ENCODE results near the gene SLC1A6. TPM values are rescaled to one million over a fixed set of nuclear protein-coding genes. Genes with fewer than 3 reads are reported as not detected.

SLC1A6 gene
- total RNA-seq, 2 donors from 2014 or later = not detected

- Mint-ChIP-seq H3K36me3 (ENCODE audit: insufficient read depth in 2 of 2) (no peaks in the 10 kb centered on the region), H3K27ac (no peak overlapping the region), H3K27me3 (ENCODE audit: low read depth) (peaks cover 45% of the 10 kb centered on the region), H3K4me1 (ENCODE audit: low read depth) (peaks cover 5% of the 10 kb centered on the region), H3K4me3 (no peak overlapping the region), H3K9me3 (no peaks in the 10 kb centered on the region)
- ATAC-seq (replicated peaks in 1 of 2) (no peak), DNase-seq (no peak)
Observed at GRCh38 chr19:14978161-14978776, 1.4 kb downstream of the SLC1A6 start.

- H3K4me1 Mint-ChIP-seq (ENCODE audit: low read depth) = peaks cover 5% of the 10 kb centered on the region
- H3K4me3 Mint-ChIP-seq = no peak overlapping the region
- H3K27ac Mint-ChIP-seq = no peak overlapping the region
- ATAC-seq (replicated peaks in 1 of 2) = no peak
- H3K36me3 Mint-ChIP-seq (ENCODE audit: insufficient read depth in 2 of 2) = no peaks in the 10 kb centered on the region
- no peak for DNase-seq
- H3K9me3 Mint-ChIP-seq = no peaks in the 10 kb centered on the region
- peaks cover 45% of the 10 kb centered on the region for H3K27me3 Mint-ChIP-seq (ENCODE audit: low read depth)
Observed at GRCh38 chr19:14977128-14977527, 2.5 kb downstream of the SLC1A6 start.

DNA sequence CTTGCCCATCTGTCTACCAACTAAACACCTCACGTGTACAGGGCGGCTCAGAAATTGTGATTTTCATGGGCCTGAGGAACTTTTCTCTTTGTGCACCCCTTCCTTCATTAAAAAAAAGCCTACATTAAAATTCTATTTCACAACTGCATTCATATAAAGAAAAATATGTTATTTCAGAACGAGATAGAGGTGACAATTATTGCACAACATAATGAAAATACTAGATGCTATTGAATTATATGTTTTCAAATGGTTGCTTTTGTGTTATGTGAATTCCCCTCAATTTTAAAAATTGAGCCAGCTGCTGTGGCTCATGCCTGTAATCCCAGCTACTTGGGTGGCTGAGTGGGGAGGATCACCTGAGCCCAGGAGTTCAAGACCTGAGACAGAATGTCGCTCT is 5.2 kb downstream of the SLC1A6 start:
- Mint-ChIP-seq H3K9me3 (no peaks in the 10 kb centered on the region), H3K27me3 (ENCODE audit: low read depth) (peaks cover 35% of the 10 kb centered on the region), H3K4me1 (ENCODE audit: low read depth) (no peaks in the 10 kb centered on the region), H3K27ac (no peak overlapping the region), H3K4me3 (no peak overlapping the region), H3K36me3 (ENCODE audit: insufficient read depth in 2 of 2) (no peaks in the 10 kb centered on the region)
- DNase-seq (no peak), ATAC-seq (replicated peaks in 1 of 2) (no peak)

- H3K27ac Mint-ChIP-seq = no peak overlapping the region
- DNase-seq (no peak), ATAC-seq (replicated peaks in 1 of 2) (no peak)
- no peaks in the 10 kb centered on the region for H3K36me3 Mint-ChIP-seq (ENCODE audit: insufficient read depth in 2 of 2)
- H3K27me3 Mint-ChIP-seq (ENCODE audit: low read depth) = peaks cover 20% of the 10 kb centered on the region
- no peaks in the 10 kb centered on the region for H3K9me3 Mint-ChIP-seq
- no peaks in the 10 kb centered on the region for H3K4me1 Mint-ChIP-seq (ENCODE audit: low read depth)
- H3K4me3 Mint-ChIP-seq = no peak overlapping the region
Observed at GRCh38 chr19:14972676-14973075, 7.0 kb downstream of the SLC1A6 start.

DNA sequence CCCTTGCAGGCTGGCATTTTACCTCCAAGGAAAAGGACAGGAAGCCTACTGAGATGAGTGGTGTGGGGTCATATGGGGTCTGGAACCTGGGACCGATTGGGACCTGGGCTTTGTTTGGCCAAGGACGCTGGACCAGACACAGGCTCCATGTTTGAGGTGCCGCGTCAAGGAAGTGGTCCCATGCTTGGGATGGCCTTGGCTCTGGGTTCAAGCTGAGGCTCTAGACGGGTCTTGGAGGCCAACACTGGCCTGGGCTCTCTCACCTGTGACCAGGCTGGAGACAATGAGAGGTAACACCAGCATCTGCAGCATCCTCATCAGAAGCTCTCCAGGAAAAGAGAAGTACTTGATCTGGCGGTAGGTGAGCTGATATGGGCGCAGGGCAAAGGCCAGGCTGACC is 8.2 kb downstream of the SLC1A6 start:
- Mint-ChIP-seq H3K27ac (no peak overlapping the region), H3K36me3 (ENCODE audit: insufficient read depth in 2 of 2) (no peaks in the 10 kb centered on the region), H3K4me3 (no peak overlapping the region), H3K27me3 (ENCODE audit: low read depth) (peaks cover 11% of the 10 kb centered on the region), H3K9me3 (no peaks in the 10 kb centered on the region), H3K4me1 (ENCODE audit: low read depth) (no peaks in the 10 kb centered on the region)
- ATAC-seq (replicated peaks in 1 of 2) (no peak), DNase-seq (no peak)

- Mint-ChIP-seq H3K9me3 (no peaks in the 10 kb centered on the region), H3K27ac (no peak overlapping the region), H3K27me3 (ENCODE audit: low read depth) (no peaks in the 10 kb centered on the region), H3K36me3 (ENCODE audit: insufficient read depth in 2 of 2) (no peaks in the 10 kb centered on the region), H3K4me3 (no peak overlapping the region), H3K4me1 (ENCODE audit: low read depth) (no peaks in the 10 kb centered on the region)
- no peak for DNase-seq
- ATAC-seq (replicated peaks in 1 of 2) = no peak
Observed at GRCh38 chr19:14968247-14968646, 11.4 kb downstream of the SLC1A6 start.

- ATAC-seq (replicated peaks in 1 of 2) = no peak
- no peak overlapping the region for H3K27ac Mint-ChIP-seq
Observed at GRCh38 chr19:14961956-14962685, 17.5 kb downstream of the SLC1A6 start.

DNA sequence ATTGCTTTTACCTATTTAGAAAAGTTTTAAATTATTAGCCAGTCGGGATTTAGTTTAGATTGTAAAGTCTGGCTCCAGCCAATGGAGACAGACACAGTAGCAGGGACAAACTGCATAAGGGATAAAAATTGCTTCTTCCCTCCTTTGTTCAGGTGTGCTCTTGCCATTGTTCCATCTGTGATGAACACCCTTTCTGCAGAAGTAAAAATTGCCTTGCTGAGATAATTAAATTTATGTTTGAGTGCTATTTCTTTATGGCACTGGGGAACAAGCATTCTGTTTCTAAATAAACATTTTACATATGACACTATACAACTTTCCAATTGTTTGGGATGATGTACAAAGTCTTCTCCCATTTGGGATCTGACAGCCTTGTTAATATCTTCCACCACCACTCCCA is 20.4 kb downstream of the SLC1A6 start:
- Mint-ChIP-seq H3K4me1 (ENCODE audit: low read depth) (no peaks in the 10 kb centered on the region), H3K36me3 (ENCODE audit: insufficient read depth in 2 of 2) (peaks cover 0 to 6% of the 10 kb centered on the region in 2 donors), H3K4me3 (no peak overlapping the region), H3K27ac (no peak overlapping the region), H3K9me3 (peaks cover 9 to 11% of the 10 kb centered on the region in 2 donors), H3K27me3 (ENCODE audit: low read depth) (no peaks in the 10 kb centered on the region)
- no peak for DNase-seq
- ATAC-seq (replicated peaks in 1 of 2) = no peak

More at GRCh38 chr19:14961956-14962685, 17.5 kb downstream of the SLC1A6 start:
- DNase-seq = no peak
- Mint-ChIP-seq H3K4me1 (ENCODE audit: low read depth) (no peaks in the 10 kb centered on the region), H3K4me3 (no peak overlapping the region), H3K9me3 (peaks cover 5 to 6% of the 10 kb centered on the region in 2 donors), H3K36me3 (ENCODE audit: insufficient read depth in 2 of 2) (peaks cover 0 to 3% of the 10 kb centered on the region in 2 donors), H3K27me3 (ENCODE audit: low read depth) (no peaks in the 10 kb centered on the region)

GRCh38 chr19:14957464-14957863 is 22.2 kb downstream of the SLC1A6 start:
- Mint-ChIP-seq H3K4me1 (ENCODE audit: low read depth) (no peaks in the 10 kb centered on the region), H3K4me3 (no peak overlapping the region), H3K36me3 (ENCODE audit: insufficient read depth in 2 of 2) (peaks cover 0 to 6% of the 10 kb centered on the region in 2 donors), H3K27me3 (ENCODE audit: low read depth) (no peaks in the 10 kb centered on the region), H3K27ac (no peak overlapping the region), H3K9me3 (peaks cover 9 to 11% of the 10 kb centered on the region in 2 donors)
- ATAC-seq (replicated peaks in 1 of 2) (no peak), DNase-seq (no peak)

DNA sequence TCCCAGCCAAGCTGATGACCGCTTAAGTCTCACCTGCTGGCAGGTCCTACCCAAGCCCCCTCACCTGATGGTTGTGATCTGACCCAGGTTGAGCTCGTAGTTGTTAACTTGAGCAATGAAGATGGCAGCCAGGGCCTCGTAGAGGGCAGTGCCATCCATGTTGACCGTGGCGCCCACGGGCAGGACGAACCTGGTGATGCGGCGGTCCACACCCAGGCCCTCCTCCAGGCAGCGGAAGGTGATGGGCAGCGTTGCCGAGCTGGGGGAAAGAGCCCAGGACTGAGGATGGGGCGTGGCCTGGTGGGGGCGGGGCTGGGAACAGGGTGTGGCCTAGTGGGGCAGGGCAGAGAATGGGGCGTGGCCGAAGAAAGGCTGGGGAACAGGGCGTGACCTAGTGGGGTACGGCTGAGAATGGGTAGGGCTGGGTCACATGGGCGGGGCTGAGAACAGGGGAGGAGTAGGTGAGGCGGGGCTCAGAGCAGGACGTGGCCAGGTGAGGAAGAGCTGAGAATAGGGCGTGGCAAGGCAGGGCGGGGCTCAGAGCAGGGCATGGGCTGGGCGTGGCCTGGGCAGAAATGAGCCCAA is 25.5 kb downstream of the SLC1A6 start:
- Mint-ChIP-seq H3K27me3 (ENCODE audit: low read depth) (no peaks in the 10 kb centered on the region), H3K9me3 (peaks cover 4 to 7% of the 10 kb centered on the region in 2 donors), H3K4me1 (ENCODE audit: low read depth) (no peaks in the 10 kb centered on the region), H3K4me3 (no peak overlapping the region), H3K36me3 (ENCODE audit: insufficient read depth in 2 of 2) (peaks cover 0 to 2% of the 10 kb centered on the region in 2 donors), H3K27ac (no peak overlapping the region)
- DNase-seq (no peak), ATAC-seq (replicated peaks in 1 of 2) (no peak)

GRCh38 chr19:14952767-14953166 is 26.9 kb downstream of the SLC1A6 start:
- DNase-seq = no peak
- no peak for ATAC-seq (replicated peaks in 1 of 2)
- H3K4me1 Mint-ChIP-seq (ENCODE audit: low read depth) = no peaks in the 10 kb centered on the region
- H3K4me3 Mint-ChIP-seq = no peak overlapping the region
- H3K9me3 Mint-ChIP-seq = peaks cover 4 to 7% of the 10 kb centered on the region in 2 donors
- no peak overlapping the region for H3K27ac Mint-ChIP-seq
- H3K36me3 Mint-ChIP-seq (ENCODE audit: insufficient read depth in 2 of 2) = peaks cover 0 to 2% of the 10 kb centered on the region in 2 donors
- H3K27me3 Mint-ChIP-seq (ENCODE audit: low read depth) = no peaks in the 10 kb centered on the region

GRCh38 chr19:14950421-14950820 is 29.2 kb downstream of the SLC1A6 start:
- Mint-ChIP-seq H3K4me1 (ENCODE audit: low read depth) (no peaks in the 10 kb centered on the region), H3K36me3 (ENCODE audit: insufficient read depth in 2 of 2) (no peaks in the 10 kb centered on the region)
- DNase-seq = no peak

GRCh38 chr19:14949876-14950275 is 29.8 kb downstream of the SLC1A6 start:
- H3K27me3 Mint-ChIP-seq (ENCODE audit: low read depth) = no peaks in the 10 kb centered on the region
- H3K36me3 Mint-ChIP-seq (ENCODE audit: insufficient read depth in 2 of 2) = no peaks in the 10 kb centered on the region
- H3K9me3 Mint-ChIP-seq = no peaks in the 10 kb centered on the region
- DNase-seq = no peak
- no peak for ATAC-seq (replicated peaks in 1 of 2)
- H3K4me1 Mint-ChIP-seq (ENCODE audit: low read depth) = no peaks in the 10 kb centered on the region
- H3K27ac Mint-ChIP-seq = no peak overlapping the region
- H3K4me3 Mint-ChIP-seq = no peak overlapping the region

More at GRCh38 chr19:14950421-14950820, 29.2 kb downstream of the SLC1A6 start:
- Mint-ChIP-seq H3K9me3 (no peaks in the 10 kb centered on the region), H3K27ac (no peak overlapping the region), H3K4me3 (no peak overlapping the region), H3K27me3 (ENCODE audit: low read depth) (no peaks in the 10 kb centered on the region)
- ATAC-seq (replicated peaks in 1 of 2) = no peak

Measured in activated T-cell treated with anti-CD3 and anti-CD28 coated beads, Interleukin-2, amount 50 U/mL, for 72 hours (primary cell).